Stimulated activated CD8-positive, alpha-beta memory T cell treated with anti-CD3 and anti-CD28 coated beads, Interleukin-4, amount 100 ng/mL, for 4 hours (primary cell): ENCODE results near the gene NEK7.

Experiments used
- DNase-seq, 2 donors: peaks; one replicate each; pipeline ENCODE4 v3.0.0-alpha.2; 2020; ENCODE audit warnings: low read depth in 2 of 2, low spot score in 1 of 2

Gene NEK7

DNA sequence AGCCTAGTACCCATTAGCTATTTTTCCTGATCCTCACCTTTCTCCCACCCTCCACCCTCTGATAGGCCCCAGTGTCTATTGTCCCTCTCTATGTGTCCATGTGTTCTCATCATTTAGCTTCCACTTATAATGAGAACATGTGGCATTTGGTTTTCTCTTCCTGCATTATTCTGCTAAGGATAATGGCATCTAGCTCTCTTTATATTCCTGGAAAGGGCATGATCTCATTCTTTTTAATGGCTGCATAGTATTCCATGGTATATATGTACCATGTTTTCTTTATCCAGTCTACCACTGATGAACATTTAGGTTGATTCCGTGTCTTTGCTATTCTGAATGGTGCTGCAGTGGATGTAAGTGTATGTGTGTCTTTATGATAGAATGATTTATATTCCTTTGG lies 178.9 kb downstream of the NEK7 start:
- no peak for DNase-seq

DNA sequence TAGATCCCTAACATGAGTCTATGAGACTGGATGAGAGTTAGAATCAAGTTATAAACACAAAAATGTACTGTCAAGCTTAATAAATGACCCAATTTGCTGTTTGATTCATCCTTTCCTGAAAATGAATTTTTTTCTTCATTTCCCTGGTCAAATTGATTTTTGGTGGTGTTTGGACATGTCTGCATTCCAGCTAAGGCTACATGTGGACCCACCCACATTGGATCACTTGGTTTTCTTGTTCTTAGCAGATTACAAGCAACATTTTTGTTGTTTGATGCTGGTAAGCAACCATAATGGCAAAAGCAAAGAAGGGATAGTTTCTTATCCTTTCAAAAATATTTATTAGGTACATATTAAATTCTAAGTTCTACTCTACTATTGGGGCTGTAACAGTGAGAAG lies 181.1 kb downstream of the NEK7 start:
- no peak for DNase-seq

DNA sequence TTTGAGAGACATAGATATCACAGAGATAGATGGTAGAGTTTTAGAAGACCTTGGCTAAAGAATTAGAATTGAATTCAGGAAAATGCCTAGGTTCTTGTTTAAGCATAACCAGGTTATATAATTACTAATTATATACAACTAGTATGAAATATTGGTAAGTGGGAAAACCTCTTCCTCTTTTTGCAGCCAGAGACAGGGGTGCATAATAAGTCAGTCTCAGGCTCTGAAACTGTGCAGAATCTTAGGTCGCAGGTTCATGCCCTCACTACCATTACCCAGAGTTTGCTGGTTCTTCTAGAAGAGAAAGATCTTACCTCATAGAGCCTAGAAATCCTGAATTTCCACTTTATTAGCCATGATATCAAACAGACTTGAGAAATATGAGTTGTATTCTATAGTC lies 183.3 kb downstream of the NEK7 start:
- no peak for DNase-seq

DNA sequence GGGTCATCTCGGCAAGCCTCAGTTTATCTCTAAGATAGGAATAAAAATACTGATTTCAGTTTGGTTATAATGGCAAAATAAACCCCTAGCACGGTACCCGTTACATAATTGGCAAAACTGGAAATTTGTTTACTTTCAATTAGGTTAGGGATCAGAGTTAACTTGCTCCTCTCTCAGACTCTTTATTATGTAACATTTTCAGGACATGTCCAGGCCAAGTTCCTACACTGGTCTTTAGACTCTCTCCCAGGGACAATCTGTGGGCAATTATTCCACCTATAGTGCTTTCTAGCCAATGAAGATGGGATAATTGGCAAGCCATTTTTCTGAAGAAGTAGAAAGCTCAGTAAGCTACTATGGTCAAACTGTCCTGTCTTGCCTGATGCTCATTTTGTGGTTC lies 189.4 kb downstream of the NEK7 start:
- no peak for DNase-seq

DNA sequence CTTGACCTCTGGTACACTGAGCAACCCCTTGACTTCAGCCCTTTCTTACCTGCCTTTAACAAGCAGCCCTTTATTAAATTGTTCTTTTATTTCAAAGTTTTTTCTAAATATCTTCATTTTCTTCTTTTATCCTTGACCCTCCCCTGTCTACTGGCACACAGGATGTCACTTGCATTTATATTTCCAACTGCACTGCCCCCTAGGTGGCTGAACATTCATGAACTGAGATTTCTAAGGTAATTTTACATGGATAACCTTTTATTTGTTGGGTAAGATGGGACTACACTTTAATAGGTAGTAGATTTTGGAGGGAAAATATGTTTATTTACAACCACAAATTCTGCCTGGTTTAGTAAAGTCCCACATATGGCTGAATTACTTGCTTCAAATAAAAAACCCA lies 193.7 kb downstream of the NEK7 start:
- DNase-seq, result no peak

DNA sequence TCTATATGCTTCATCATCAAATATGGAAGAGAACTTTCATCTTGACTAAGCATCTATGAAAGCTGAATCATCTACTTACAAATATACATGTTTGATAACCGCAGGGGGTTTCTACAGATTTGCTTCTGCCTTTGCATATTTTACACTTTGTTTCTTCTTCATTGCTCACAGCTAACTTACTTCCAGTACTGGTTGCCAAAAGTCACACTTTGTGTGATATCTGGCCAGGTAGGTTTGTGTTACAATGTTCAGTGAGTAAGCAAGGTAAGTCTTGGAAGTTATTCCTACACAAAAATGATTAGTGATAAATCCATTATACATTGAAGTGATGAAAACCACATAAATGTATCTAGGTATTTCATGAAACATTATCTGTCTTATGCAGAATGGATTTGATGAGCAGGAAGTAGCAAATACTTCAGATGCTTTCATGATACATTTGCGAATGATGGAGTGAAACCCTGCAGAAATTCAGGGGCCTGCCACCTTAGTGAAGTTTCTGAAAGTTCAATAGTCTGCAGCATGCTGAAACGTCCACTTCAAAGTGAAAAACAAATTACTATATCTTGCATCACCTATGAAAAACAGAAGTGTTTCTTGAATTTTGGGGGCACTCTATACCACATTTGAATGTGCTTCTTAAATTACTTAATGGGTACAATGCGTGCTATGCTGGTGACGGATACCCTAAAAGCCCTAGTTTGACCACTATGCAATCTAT lies 196.3 kb downstream of the NEK7 start:
- DNase-seq, result no peak

GRCh38 chr1:198357937-198358336 lies 201.1 kb downstream of the NEK7 start:
- DNase-seq, result no peak

GRCh38 chr1:198359024-198359653 lies 202.3 kb downstream of the NEK7 start:
- DNase-seq, result no peak

- no peak for DNase-seq
Observed at GRCh38 chr1:198360208-198360729, 203.5 kb downstream of the NEK7 start.

GRCh38 chr1:198361237-198361767 lies 204.5 kb downstream of the NEK7 start:
- no peak for DNase-seq

- no peak for DNase-seq
Observed at GRCh38 chr1:198363625-198364151, 206.9 kb downstream of the NEK7 start.

DNA sequence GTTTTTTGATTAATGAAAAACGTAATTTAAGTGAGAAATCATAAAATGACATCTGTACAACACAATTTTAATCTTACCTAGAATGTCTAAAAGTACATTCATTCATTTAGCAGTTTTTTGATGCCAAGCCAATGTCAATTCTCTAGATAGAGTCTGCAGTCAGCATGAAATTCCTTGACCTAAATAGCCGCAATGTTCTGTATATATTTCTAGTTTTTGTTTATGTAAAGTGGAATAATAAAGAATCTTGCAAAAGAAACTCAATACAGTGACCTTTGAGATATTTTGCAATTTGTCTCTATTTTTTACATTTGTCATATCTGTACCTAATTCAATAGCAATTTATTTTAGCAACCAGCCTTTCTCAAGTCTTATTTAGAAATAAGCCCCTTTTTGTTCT lies 207.7 kb downstream of the NEK7 start:
- DNase-seq, result no peak

GRCh38 chr1:198367296-198367695 lies 210.5 kb downstream of the NEK7 start:
- DNase-seq, result no peak

DNA sequence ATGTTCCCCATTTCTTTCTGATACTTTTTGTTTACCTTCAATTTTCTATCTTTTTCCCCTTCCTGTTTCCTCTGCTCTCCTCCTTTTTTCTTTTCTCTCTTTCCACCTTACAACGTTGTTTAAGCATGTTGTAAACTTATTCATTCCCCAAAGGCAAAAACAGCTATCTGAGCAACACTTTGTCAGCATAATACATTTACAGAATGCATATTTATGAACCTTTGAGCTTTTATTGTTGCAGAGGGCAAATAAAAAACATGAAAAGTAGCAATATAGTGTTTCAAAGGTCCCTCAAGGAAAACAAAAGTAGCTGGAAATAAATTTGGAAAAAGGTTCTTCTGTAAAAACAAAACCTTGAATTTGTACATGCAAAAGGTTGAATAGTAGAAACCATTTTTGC lies 214.2 kb downstream of the NEK7 start:
- no peak for DNase-seq
